ENCODE results near the gene ASTL.
"Not testable (repeated sequence)": the region's sequence is repeated elsewhere in the genome, so short reads cannot be mapped to it uniquely, and the experiment has no call there.

The ASTL gene

DNA sequence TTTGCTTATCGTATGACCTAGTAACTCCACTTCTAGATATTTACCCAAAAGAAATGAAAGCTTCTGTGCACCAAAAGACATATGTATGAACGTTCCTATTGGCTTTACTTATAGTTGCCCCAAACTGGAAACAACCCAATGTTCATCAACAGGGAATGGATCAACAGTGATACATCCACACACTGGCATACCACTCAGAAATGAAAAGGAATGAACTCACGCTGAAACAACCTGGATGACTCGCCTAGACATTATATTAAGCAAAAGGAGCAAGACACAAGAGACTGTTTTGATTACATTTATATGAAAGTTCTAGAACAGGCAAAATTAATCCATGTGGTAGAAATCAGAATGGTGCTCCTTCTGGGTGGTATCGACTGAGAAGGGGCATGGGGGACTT lies 40.9 kb downstream of the ASTL start:
- DNase-seq: no peak

GRCh38 chr2:96095116-96095636 lies 43.1 kb downstream of the ASTL start:
- no peak for DNase-seq

DNA sequence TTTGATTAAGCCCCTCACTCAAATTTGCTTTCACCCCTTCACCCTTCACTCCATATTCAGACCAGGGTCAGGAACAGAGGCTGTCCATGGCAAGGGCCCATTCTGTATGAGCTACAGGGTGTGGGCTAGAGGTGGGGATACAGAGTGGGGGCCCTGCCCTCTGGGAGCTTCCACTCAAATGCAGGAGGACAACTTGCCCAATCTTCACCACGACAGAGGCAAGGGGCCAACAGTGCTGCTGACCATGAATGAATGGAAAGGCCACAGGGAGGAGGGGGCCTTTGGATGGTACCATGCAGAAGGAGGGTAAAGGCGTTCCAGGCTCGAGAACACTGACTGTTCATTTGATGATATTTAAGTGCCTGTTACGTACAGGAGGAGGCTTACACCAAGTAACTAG lies 44.8 kb downstream of the ASTL start:
- DNase-seq: no peak

DNA sequence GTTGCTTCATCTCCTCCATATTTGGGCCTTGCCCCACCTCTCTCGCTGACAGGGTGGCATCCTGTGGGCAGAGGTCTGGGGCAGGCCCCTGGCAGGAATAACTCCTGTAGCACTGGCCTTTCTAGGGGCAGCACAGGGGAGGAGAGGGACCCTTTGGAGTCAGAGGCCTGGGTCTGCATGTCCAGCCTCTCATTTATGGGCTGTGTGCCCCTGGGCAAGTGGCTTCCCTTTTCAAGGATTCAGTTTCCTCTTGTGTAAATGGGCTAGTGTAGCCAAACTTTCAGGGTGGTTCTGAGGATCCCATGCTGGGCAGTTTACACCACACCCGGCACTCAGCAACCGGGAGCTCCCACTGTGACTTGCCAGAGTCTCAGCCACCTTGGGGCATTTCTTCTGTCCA lies 45.4 kb downstream of the ASTL start:
- no peak for DNase-seq

GRCh38 chr2:96092573-96092877 lies 45.8 kb downstream of the ASTL start:
- no peak for DNase-seq

DNA sequence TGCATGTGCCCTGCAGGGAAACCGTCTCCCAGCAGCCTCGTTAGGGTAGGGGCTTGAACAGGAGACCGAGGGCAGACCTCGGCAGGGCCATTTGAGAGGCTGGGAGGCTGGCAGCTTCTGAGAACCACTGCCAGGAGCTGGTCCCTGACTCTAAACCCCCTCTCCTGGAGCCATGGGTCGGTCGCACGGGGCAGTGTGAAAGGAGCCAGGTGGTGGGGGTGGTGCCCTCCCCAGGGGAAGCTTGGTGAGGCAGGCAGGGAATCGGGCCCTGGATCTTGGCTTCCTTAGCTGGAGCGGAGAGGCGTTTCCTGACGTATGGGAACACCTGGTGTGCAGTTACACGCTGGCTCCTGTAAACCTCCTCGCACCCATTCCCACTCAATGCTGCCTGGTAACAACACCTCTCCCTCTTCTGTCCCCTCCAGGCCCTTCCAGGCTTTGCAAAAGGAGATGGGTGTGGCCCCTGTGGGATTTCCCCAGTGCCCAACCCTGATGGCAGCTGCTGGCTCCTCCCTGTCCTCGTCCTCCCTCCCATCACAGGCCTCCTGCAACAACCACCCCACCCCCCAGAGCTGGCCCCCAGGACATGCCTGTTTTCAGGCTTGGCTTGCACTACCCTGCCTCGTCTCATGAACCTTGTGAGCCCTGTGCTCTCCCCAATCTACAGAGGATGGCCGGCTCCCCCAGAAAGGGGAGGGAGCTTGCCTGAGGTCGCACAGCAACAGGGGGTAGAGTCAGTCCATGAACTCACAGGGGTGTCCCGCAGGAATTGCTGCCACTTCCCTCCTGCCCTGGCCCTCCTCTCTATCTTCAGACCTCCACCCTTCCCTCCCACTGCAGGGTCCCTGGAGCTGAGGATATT lies 46.4 kb downstream of the ASTL start:
- no peak for DNase-seq

GRCh38 chr2:96091141-96091710 lies 47.1 kb downstream of the ASTL start:
- DNase-seq: no peak

DNA sequence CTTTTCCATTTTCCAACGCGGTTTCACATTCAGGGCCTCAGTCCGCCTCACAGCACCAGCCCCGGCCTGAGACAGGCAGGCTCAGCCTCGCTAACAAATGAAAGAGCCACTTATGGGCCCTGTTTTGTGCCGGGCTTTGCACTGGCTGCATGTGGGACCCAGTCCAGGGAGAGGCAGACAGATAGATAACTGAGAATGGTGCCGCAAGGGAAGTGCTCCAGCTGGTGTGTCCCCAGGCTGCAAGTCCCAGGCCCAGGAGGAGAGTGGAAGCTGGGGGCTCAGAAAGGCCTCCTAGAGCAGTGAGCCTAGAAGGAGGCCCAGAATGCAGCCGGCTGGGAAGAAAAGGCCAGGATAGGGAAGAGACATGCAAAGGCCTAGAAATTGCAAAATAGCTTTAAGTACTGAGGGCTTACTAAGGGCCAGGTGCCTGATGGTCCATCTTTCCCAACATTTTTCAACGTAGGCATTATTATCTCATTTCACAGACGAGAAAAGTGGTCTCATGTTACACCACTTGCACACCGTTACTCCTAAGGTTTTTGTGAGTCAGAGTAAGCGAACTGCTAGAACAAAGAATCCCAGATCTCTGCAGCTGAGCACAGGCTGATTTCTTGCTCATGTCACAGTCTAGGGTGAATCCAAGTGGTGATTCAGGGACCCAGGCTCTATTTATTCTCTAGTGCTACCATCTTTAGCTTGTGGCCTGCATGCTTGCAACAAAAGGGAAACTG lies 47.9 kb downstream of the ASTL start:
- DNase-seq: no peak

- DNase-seq: no peak
Measured at GRCh38 chr2:96089356-96090195, 48.7 kb downstream of the ASTL start.

DNA sequence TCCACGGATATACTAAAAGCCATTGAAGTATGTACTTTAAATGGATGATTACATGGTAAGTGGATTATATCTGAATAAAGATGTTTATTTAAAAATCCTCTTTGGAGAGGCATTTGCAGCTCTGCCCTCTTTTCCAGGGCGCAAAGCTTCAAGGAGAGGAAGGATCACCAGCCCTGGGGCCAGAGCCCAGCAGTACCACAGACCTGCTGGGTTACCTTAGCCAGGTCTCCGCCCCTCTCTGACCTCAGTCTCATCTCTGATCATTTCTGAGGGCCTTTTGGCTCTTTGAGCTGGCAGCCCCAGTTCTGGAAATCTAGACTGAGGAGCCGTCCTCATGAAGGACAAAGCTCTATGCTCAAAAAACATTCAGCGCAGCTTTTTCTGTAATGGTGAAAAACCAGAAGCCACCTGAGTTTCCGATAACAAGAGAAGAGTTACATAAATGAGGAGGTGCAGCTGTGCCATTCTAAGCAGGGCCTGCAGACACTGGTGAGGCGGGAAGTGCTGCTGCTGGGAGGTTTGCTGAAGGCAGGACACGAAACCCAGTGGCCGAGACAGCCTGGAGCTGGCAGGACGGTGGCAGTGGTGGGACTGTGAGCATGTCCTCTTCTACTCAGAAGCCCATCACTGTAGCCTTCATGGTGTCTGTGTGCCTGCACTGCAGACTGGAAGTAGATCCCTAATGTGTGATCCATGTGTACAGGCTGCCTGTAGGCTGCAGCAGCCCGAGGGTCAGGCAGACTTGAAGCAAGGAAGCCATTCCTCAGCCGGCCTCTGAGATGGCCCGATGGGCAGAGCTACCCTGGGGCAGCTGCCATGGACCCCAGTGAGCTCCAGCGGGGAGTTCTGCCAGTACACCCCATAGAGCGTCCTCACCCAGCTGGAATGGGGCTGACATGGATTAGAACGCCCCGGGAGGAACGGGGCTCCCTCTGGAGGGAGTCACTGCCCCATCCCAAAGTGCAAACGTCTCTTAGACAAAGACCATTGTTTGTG lies 49.7 kb downstream of the ASTL start:
- no peak for DNase-seq

DNA sequence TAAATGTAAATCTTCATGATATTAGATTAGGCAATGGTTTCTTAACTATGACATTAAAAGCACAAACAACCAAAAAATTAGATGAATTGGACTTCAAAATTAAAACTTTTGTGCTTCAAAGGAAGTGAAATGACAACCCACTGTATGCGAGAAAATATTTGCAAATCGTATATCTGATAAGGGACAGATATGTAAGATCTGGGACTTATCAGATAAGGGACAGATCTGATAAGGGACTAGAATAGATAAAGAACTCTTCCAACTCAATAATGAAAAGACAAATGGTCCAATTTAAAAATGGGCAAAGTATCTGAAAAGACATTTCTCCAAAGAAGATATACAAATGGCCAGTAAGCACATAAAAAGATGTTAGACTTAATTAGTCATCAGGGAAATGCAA lies 51.2 kb downstream of the ASTL start:
- no peak for DNase-seq

GRCh38 chr2:96085541-96086355 lies 52.6 kb downstream of the ASTL start:
- DNase-seq: no peak

GRCh38 chr2:96084858-96085518 lies 53.3 kb downstream of the ASTL start:
- not testable (repeated sequence) for DNase-seq

GRCh38 chr2:96083989-96084857 lies 54.1 kb downstream of the ASTL start:
- no peak for DNase-seq

DNA sequence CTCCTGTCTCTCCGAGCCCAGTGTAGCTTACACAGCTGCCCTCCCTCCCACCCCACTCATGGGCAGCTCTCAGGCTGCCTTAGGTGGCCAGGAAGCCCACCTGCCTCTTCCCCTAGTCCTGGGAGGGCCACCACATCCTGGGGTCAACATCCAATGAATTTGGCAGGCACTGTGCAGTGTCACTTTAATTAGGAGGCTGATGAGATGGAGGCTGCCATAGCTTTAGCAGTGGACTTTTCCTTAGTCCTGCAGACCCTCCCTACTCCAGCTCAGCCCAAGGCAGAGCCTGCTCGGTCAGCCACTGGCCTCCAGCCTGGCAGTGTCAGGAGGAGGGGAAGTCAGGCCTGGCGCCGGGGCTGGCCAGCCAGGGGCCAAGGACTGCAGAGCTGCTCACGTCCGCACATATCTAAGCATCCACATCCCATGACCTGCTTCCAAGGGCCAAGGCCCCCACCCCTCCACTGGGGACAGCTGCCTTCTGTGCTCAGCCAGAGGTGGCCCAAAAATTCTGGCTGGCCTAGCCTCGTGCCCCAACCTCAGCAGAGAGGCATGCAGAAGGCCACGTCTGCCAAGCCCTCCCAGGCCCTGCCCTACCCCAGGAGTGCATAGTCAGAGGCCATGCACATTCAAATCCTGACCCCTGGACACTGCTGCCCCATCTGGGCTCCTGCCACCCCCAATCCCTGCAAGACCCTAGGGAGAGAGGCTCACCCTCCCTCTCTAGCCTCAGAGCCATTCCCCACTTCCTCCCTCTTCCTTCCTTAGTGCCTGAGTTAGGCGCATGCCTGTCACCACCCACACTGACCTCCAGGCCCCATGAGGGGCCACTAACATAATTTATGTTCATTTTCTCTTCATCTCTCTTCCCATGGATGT lies 55.0 kb downstream of the ASTL start:
- DNase-seq: no peak

DNA sequence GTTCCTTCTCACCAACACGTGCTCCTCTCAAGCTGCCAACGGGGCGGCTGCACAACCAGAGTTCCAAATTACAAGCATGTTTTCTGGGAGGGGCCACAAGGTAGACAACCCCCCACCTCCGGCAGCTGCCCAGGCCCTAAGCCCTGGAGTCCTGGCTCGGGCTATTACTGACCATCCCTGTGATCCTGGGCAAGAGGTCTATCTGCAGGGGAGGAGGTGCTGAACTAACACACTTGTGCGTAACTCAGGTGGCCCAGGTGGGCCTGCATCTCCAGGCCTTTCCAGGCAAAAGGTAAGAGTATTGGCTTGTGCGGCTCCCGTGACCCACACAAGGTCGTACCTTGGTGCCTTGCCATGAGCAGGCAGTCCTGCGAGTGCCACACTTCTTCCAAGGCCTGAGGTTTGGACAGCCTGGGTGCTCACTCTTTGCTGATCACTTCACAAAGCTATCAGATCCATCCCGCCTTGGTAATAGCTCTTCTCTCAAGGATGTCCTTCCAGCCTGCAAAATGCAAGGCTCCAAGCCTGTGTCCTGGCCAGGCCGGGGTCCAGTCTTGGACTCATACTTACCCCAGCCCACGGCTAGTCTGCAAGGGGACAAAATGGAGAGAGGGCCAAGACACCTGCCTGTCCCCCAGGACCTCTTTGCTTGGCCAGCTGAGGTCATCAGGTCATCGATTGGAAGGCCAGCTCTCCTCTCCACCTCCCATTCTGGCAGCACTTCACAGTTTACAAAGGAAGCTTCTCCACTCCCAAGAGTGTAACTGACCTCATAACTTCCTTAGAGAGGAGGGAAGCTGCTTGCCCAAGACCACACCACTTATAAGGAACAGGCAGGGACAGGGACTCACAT lies 55.9 kb downstream of the ASTL start:
- no peak for DNase-seq

GRCh38 chr2:96081042-96081441 lies 57.3 kb downstream of the ASTL start:
- no peak for DNase-seq
